Loucy (cell line): ENCODE measurements around the gene PRR20G.

ENCODE experiments used
- H2AFZ ChIP-seq: fragments of 200-600 bp; sonication (generic); 2 replicates; pipeline ENCODE4 v1.6.0; 2016; ENCODE audit warnings: antibody characterized with exemption, mild to moderate bottlenecking, low read length, moderate library complexity
- H3F3A ChIP-seq: fragments of 200-600 bp; 2 replicates; pipeline ENCODE4 v1.6.0; 2016; ENCODE audit warnings: antibody characterized with exemption, low read depth, mild to moderate bottlenecking
- H3K27me3 ChIP-seq: fragments of 200-600 bp; sonication (generic); 2 replicates; pipeline ENCODE4 v1.6.1; 2014; ENCODE audit warnings: low read length, mild to moderate bottlenecking; ENCODE audit not compliant: insufficient read depth, poor library complexity, severe bottlenecking
- H3K36me3 ChIP-seq: fragments of 200-600 bp; sonication (generic); 2 replicates; pipeline ENCODE4 v1.6.1; 2016; ENCODE audit warnings: low read length; ENCODE audit not compliant: insufficient read depth
- H3K4me1 ChIP-seq: fragments of 200-600 bp; sonication (generic); 2 replicates; pipeline ENCODE4 v1.5.1; 2014; ENCODE audit warnings: low read length, mild to moderate bottlenecking; ENCODE audit not compliant: insufficient read depth, poor library complexity, severe bottlenecking
- H3K4me2 ChIP-seq: fragments of 200-600 bp; sonication (generic); 2 replicates; pipeline ENCODE4 v1.6.0; 2014; ENCODE audit warnings: antibody characterized with exemption, low read length, low read depth, mild to moderate bottlenecking; ENCODE audit not compliant: poor library complexity, severe bottlenecking
- H3K4me3 ChIP-seq: fragments of 200-600 bp; sonication (generic); 2 replicates; pipeline ENCODE4 v1.5.1; 2014; ENCODE audit warnings: low read length, mild to moderate bottlenecking, mixed read lengths; ENCODE audit not compliant: poor library complexity, severe bottlenecking
- H3K79me2 ChIP-seq: fragments of 200-600 bp; sonication (generic); 2 replicates; pipeline ENCODE4 v1.6.1; 2014; ENCODE audit warnings: low read length; ENCODE audit not compliant: insufficient read depth
- H3K9ac ChIP-seq: fragments of 200-600 bp; sonication (generic); 2 replicates; pipeline ENCODE4 v1.6.0; 2014; ENCODE audit warnings: mild to moderate bottlenecking, low read depth, low read length, moderate library complexity; ENCODE audit not compliant: poor library complexity, severe bottlenecking
- H3K9me2 ChIP-seq: fragments of 200-600 bp; sonication (generic); replicated peaks from 2 replicates; pipeline ENCODE4 v1.6.1; 2016; ENCODE audit warnings: low read depth, low read length, mixed read lengths
- H3K9me3 ChIP-seq: fragments of 200-600 bp; sonication (generic); 2 replicates; pipeline ENCODE4 v1.6.1; 2014; ENCODE audit warnings: mild to moderate bottlenecking, antibody characterized with exemption, low read length, low read depth; ENCODE audit not compliant: insufficient read depth
- H4K20me1 ChIP-seq: fragments of 200-600 bp; sonication (generic); 2 replicates; pipeline ENCODE4 v1.6.0; 2014; ENCODE audit warnings: antibody characterized with exemption, low read length, mild to moderate bottlenecking; ENCODE audit not compliant: insufficient read depth, poor library complexity, severe bottlenecking
- CTCF ChIP-seq: fragments of 200-600 bp; sonication (generic); conservative IDR thresholded peaks from 2 replicates; pipeline ENCODE4 v1.5.1; 2014; ENCODE audit warnings: mild to moderate bottlenecking, antibody characterized with exemption, low read length
- EZH2phosphoT487 ChIP-seq: fragments of 200-600 bp; IDR thresholded peaks from 2 replicates; pipeline ENCODE4 v1.6.1; 2018; ENCODE audit warnings: antibody characterized with exemption, mild to moderate bottlenecking, moderate library complexity, borderline replicate concordance

Gene PRR20G

GRCh38 chr3:127275287-127275781 is 12.5 kb downstream of the PRR20G start:
- no peak overlapping the region for H3K4me2 ChIP-seq
- H3K4me3 ChIP-seq = no peak overlapping the region
- H3K9me3 ChIP-seq = no peaks in the 10 kb centered on the region; the same call in 1 of the 2 replicates
- H3K4me1 ChIP-seq = no peaks in the 10 kb centered on the region
- no peaks in the 10 kb centered on the region for H3K79me2 ChIP-seq
- no peaks in the 10 kb centered on the region for H3K9me2 ChIP-seq
- no peaks in the 10 kb centered on the region for H3F3A ChIP-seq
- H4K20me1 ChIP-seq = no peaks in the 10 kb centered on the region
- no peak overlapping the region for H2AFZ ChIP-seq
- no peaks in the 10 kb centered on the region for H3K27me3 ChIP-seq
- no peak for TF ChIP-seq CTCF
- TF ChIP-seq EZH2phosphoT487 = no peak
- no peaks in the 10 kb centered on the region for H3K36me3 ChIP-seq
- no peak overlapping the region for H3K9ac ChIP-seq

DNA sequence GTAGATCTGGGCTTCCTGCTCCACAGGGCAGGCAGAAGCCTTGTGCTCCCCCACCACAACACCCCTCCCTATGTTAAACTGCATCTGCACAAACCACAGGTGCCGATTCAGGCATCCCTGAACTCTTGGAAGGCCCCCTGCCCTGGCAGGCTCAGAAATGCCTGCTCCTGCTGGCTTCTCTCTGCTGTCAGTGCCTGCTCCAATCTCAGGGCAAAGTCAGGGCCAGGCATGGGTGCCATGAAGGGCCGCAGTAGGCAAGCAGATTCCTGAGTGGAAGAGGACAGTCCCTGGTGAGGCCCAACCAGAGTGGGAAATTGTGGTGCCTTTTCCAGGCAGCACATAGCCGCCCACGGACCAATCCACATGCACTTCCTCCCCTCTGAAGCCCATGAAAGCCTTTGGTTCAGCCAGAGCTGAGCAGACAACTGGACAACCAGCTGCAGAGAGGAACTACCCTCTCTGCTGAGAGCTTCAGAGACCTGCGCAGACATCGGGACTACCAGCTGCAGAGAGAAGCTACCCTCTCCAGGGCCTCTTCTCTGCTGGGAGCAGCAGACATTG is 13.6 kb downstream of the PRR20G start:
- Histone ChIP-seq H4K20me1 (no peaks in the 10 kb centered on the region), H2AFZ (no peak overlapping the region), H3K4me3 (no peak overlapping the region), H3K9ac (no peak overlapping the region), H3K4me1 (no peaks in the 10 kb centered on the region), H3K36me3 (no peaks in the 10 kb centered on the region), H3K4me2 (no peak overlapping the region), H3K27me3 (no peaks in the 10 kb centered on the region), H3F3A (no peaks in the 10 kb centered on the region), H3K9me3 (peaks cover 5% of the 10 kb centered on the region; the same call in 1 of the 2 replicates), H3K79me2 (no peaks in the 10 kb centered on the region), H3K9me2 (no peaks in the 10 kb centered on the region)
- TF ChIP-seq EZH2phosphoT487 (no peak), CTCF (no peak)

- Histone ChIP-seq H3K27me3 (no peaks in the 10 kb centered on the region), H3K4me1 (no peaks in the 10 kb centered on the region), H4K20me1 (no peaks in the 10 kb centered on the region), H3K9me3 (peaks cover 14% of the 10 kb centered on the region; the same call in 1 of the 2 replicates), H3K4me3 (no peak overlapping the region), H3K9me2 (no peaks in the 10 kb centered on the region), H2AFZ (no peak overlapping the region), H3K36me3 (no peaks in the 10 kb centered on the region), H3K4me2 (no peak overlapping the region), H3F3A (no peaks in the 10 kb centered on the region), H3K9ac (no peak overlapping the region), H3K79me2 (no peaks in the 10 kb centered on the region)
- TF ChIP-seq EZH2phosphoT487 = no peak
- TF ChIP-seq CTCF = no peak
Observed at GRCh38 chr3:127273206-127273605, 14.6 kb downstream of the PRR20G start.
